ENCODE results near the gene SLC22A15. TPM values are rescaled to one million over a fixed set of nuclear protein-coding genes. Genes with fewer than 3 reads are reported as not detected.

SLC22A15 gene
- total RNA-seq, 5 donors from 2014 or later (not counting 1 experiment from before 2014, with no cell fraction given) = 0.41 to 1.3 (median 0.73) TPM

DNA sequence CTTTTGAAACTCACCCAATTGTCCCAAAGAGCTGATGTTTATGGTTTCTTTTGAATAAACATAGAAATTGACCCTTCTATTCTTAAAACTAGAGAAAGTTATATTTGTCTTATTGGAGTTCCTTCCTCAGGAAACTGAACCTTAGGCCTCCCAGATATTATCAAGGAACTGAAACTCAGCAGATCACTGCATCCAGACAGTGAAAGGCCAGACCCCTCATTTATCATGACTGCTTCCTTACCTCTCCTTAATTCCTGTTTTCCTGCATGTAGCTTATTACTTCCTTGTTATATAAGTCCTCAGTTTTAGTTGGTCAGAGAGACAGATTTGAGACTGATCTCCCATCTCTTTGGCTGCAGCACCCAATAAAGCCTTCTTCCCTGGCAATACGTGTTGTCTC, 27.5 kb downstream of the SLC22A15 start:
- peaks cover 0 to 7% of the 10 kb centered on the region in 2 experiments for H3K27me3 ChIP-seq (replicated peaks in 1 of 2; ENCODE audit: control insufficient read depth in 2 of 2, extremely low read depth in 1 of 2, insufficient read depth in 2 of 2, low read length in 1 of 2)
- peaks cover 11% of the 10 kb centered on the region in 2 experiments for H3K4me1 ChIP-seq (ENCODE audit: control insufficient read depth in 1 of 2, extremely low read depth in 1 of 2, insufficient read depth in 2 of 2, low read length in 2 of 2)
- POLR2A ChIA-PET = interaction anchor here in 1 of 2 donors (0.6 kb wide), 1 partner anchor 1661 kb away, joined by 6 read pairs; no protein-coding TSS in a partner anchor
- no peaks in the 10 kb centered on the region for H3K9me3 ChIP-seq
- Mint-ChIP-seq H3K27ac (no peak overlapping the region), H3K4me3 (no peak overlapping the region), H3K9me3 (peaks cover 5 to 11% (median 6%) of the 10 kb centered on the region in 3 donors), H3K27me3 (peaks cover 0 to 11% of the 10 kb centered on the region in 2 donors), H3K4me1 (peaks cover 15 to 18% (median 16%) of the 10 kb centered on the region in 3 donors), H3K36me3 (peaks cover 8% of the 10 kb centered on the region)
- no peak overlapping the region for H3K4me3 ChIP-seq (ENCODE audit: control insufficient read depth in 1 of 2, extremely low read depth in 1 of 2, low read length in 1 of 2)
- no peaks in the 10 kb centered on the region for H3K36me3 ChIP-seq (ENCODE audit: control insufficient read depth in 2 of 2, extremely low read depth in 1 of 2, insufficient read depth in 1 of 2, low read length in 1 of 2)
- WGBS (ENCODE audit: insufficient coverage) = no CpG with 5 or more reads among the region's 1 CpG
- no peak for ATAC-seq (replicated peaks in 1 of 4)
- DNase-seq = no peak
- no peak overlapping the region for H3K27ac ChIP-seq (ENCODE audit: low read length)
- CTCF ChIA-PET = no interaction called here

DNA sequence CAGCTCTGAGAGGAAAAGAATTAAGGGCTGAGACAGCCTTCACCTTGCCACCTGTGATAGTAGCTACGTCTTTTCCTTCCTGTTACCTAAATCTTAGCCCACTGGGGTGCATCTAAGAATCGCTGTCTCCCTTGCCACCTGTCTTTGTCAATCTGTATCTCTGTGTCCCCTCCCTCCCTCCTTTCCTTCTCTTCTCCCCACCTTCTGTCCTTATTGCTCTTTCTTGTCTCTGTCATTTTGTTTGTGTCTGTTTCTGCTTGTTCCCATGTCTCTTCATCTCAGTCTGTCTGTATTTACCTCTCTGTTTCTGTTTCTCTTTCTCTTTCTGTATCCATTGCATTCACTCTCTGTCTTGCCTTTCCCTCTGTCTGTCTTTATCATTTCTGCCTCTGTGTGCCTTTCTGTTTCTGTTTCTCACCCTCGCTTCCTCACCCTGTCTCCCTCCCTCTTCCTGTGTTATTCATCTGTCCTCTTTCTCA, 30.2 kb downstream of the SLC22A15 start:
- Histone ChIP-seq H3K27me3 (replicated peaks in 1 of 2; ENCODE audit: control insufficient read depth in 2 of 2, extremely low read depth in 1 of 2, insufficient read depth in 2 of 2, low read length in 1 of 2) (peaks cover 0 to 7% of the 10 kb centered on the region in 2 experiments), H3K27ac (ENCODE audit: low read length) (peak overlapping the region; percentile 65), H3K4me3 (ENCODE audit: control insufficient read depth in 1 of 2, extremely low read depth in 1 of 2, low read length in 1 of 2) (peak overlapping the region in 1 of 2 donors; percentile 40), H3K9me3 (no peaks in the 10 kb centered on the region), H3K4me1 (ENCODE audit: control insufficient read depth in 1 of 2, extremely low read depth in 1 of 2, insufficient read depth in 2 of 2, low read length in 2 of 2) (peaks cover 11% of the 10 kb centered on the region in 2 experiments), H3K36me3 (ENCODE audit: control insufficient read depth in 2 of 2, extremely low read depth in 1 of 2, insufficient read depth in 1 of 2, low read length in 1 of 2) (no peaks in the 10 kb centered on the region)
- H3K9me3 Mint-ChIP-seq = no peaks in the 10 kb centered on the region
- peaks cover 0 to 6% of the 10 kb centered on the region in 2 donors for H3K27me3 Mint-ChIP-seq
- DNase-seq (peak in 2 of 35 experiments; percentile 4 to 34), ATAC-seq (replicated peaks in 1 of 4) (peak; percentile 64 to 88 (median 67))
- peaks cover 2% of the 10 kb centered on the region for H3K36me3 Mint-ChIP-seq
- H3K27ac Mint-ChIP-seq = peak overlapping the region; percentile 76 to 93
- H3K4me1 Mint-ChIP-seq = peaks cover 15 to 18% (median 16%) of the 10 kb centered on the region in 3 donors
- peak overlapping the region; percentile 71 to 78 (median 72) for H3K4me3 Mint-ChIP-seq
- 0% methylated on average over 2 of the region's 3 CpGs for WGBS (ENCODE audit: insufficient coverage)
- CTCF ChIA-PET = interaction anchor here (0.9 to 1.5 kb wide), 3 partner anchors 9 to 198 kb away, joined by 3 to 4 read pairs (median 3); no protein-coding TSS in a partner anchor
- POLR2A ChIA-PET = no interaction called here

DNA sequence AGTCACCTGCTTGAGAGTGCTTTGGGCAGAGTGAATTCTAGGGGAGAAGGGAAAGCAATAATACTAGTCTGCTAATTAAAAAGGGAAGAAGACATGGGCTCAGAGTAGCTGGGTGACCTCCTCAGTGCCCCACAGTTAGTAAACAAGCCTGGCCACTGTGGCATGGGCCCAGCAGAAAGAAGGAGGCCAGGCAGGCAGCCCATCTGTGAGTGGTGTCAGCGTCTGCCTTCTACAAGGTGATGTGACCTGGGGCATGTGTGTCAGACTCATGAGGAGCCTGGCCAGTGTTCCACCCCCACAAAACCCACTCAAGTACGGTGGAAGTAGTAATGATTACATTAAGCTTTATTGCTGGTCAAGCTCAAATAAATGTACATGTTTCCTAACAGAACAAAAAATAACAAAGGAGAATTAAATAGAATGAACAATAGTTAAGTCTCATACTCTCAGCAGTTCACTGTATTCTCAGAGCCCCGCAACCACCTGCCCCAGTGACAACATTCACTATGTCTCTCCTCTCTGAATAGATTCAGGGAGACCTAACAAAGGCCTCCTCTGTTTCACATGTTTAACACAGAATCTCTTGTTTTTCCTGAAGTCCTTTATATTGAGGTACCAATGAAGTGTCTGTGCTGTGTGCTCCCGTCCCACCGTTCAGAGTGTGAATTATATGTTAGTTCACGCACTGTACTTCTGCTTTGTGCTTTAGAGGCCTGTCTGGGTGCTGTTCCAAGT, 32.5 kb downstream of the SLC22A15 start:
- Mint-ChIP-seq H3K9me3 (no peaks in the 10 kb centered on the region), H3K4me1 (peaks cover 15 to 18% (median 16%) of the 10 kb centered on the region in 3 donors), H3K36me3 (no peaks in the 10 kb centered on the region), H3K27me3 (peaks cover 0 to 2% of the 10 kb centered on the region in 2 donors), H3K4me3 (no peak overlapping the region), H3K27ac (no peak overlapping the region)
- Histone ChIP-seq H3K9me3 (no peaks in the 10 kb centered on the region), H3K36me3 (ENCODE audit: control insufficient read depth in 2 of 2, extremely low read depth in 1 of 2, insufficient read depth in 1 of 2, low read length in 1 of 2) (no peaks in the 10 kb centered on the region), H3K27ac (ENCODE audit: low read length) (no peak overlapping the region), H3K27me3 (replicated peaks in 1 of 2; ENCODE audit: control insufficient read depth in 2 of 2, extremely low read depth in 1 of 2, insufficient read depth in 2 of 2, low read length in 1 of 2) (no peaks in the 10 kb centered on the region), H3K4me3 (ENCODE audit: control insufficient read depth in 1 of 2, extremely low read depth in 1 of 2, low read length in 1 of 2) (no peak overlapping the region), H3K4me1 (ENCODE audit: control insufficient read depth in 1 of 2, extremely low read depth in 1 of 2, insufficient read depth in 2 of 2, low read length in 2 of 2) (peaks cover 11% of the 10 kb centered on the region in 2 experiments)
- no peak for DNase-seq
- 94% methylated on average over 3 of the region's 6 CpGs for WGBS (ENCODE audit: insufficient coverage)
- ChIA-PET CTCF (interaction anchor here in 1 of 2 donors (0.5 to 0.6 kb wide), 3 partner anchors 9 to 302 kb away, joined by 3 to 4 read pairs (median 3); no protein-coding TSS in a partner anchor), POLR2A (interaction anchor here (0.5 to 0.9 kb wide), 3 partner anchors 17 to 924 kb away, joined by 3 to 4 read pairs (median 4); no protein-coding TSS in a partner anchor)
- ATAC-seq (replicated peaks in 1 of 4) = no peak

DNA sequence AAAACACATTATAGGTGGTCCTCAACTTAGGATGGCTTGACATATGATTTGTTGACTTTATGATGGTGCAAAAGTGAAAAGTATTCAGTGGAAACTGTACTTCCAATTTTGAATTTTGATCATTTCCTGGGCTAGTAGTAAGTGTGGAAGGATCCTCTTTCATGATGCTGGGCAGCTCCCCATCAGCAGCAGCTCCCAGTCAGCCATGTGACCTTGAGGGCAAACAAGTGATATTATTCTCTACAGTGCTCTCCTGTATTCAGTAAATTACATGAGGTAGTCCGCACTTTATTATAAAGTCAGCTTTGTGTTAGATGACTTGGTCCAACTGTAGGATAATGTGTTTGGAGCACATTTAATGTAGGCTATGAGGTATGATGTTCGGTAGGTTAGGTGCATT, 36.4 kb downstream of the SLC22A15 start:
- DNase-seq (no peak), ATAC-seq (replicated peaks in 1 of 4) (no peak)
- Mint-ChIP-seq H3K4me1 (no peaks in the 10 kb centered on the region), H3K4me3 (no peak overlapping the region), H3K36me3 (no peaks in the 10 kb centered on the region), H3K9me3 (no peaks in the 10 kb centered on the region), H3K27ac (no peak overlapping the region), H3K27me3 (peaks cover 0 to 3% of the 10 kb centered on the region in 2 donors)
- ChIA-PET POLR2A (no interaction called here), CTCF (interaction anchor here in 1 of 2 donors (0.8 kb wide), 1 partner anchor 8 kb away, joined by 3 read pairs; no protein-coding TSS in a partner anchor)
- no peaks in the 10 kb centered on the region for H3K9me3 ChIP-seq
- no CpG with 5 or more reads among the region's 2 CpGs for WGBS (ENCODE audit: insufficient coverage)
- no peaks in the 10 kb centered on the region for H3K27me3 ChIP-seq (replicated peaks in 1 of 2; ENCODE audit: control insufficient read depth in 2 of 2, extremely low read depth in 1 of 2, insufficient read depth in 2 of 2, low read length in 1 of 2)
- no peaks in the 10 kb centered on the region for H3K36me3 ChIP-seq (ENCODE audit: control insufficient read depth in 2 of 2, extremely low read depth in 1 of 2, insufficient read depth in 1 of 2, low read length in 1 of 2)
- no peaks in the 10 kb centered on the region for H3K4me1 ChIP-seq (ENCODE audit: control insufficient read depth in 1 of 2, extremely low read depth in 1 of 2, insufficient read depth in 2 of 2, low read length in 2 of 2)
- H3K27ac ChIP-seq (ENCODE audit: low read length) = no peak overlapping the region
- no peak overlapping the region for H3K4me3 ChIP-seq (ENCODE audit: control insufficient read depth in 1 of 2, extremely low read depth in 1 of 2, low read length in 1 of 2)

DNA sequence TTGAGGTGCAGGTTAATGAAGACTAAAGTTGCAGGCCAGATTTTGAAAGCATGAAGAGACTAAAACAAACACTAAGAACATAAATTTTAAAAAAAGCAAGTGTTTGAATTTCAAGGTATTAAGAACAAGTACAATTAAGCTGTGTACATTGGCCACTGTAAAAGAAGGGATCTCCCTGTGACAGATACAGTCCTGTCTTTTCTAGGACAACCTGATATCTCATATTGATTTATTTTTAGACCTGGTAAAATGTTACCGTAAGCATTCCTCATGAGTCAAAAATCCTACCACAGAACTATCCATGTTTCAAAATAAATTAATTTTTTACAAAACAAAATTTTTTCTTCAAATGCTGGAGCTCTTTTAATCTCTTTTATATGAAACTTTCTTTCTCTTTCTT, 39.4 kb downstream of the SLC22A15 start:
- CTCF ChIA-PET = interaction anchor here in 1 of 2 donors (0.9 to 1.0 kb wide), 2 partner anchors 9 to 10 kb away, joined by 3 read pairs; no protein-coding TSS in a partner anchor
- POLR2A ChIA-PET = no interaction called here
- no peaks in the 10 kb centered on the region for H3K9me3 Mint-ChIP-seq
- no peaks in the 10 kb centered on the region for H3K9me3 ChIP-seq
- no peaks in the 10 kb centered on the region for H3K36me3 Mint-ChIP-seq
- peaks cover 0 to 2% (median 0%) of the 10 kb centered on the region in 3 donors for H3K4me1 Mint-ChIP-seq
- DNase-seq (no peak), ATAC-seq (replicated peaks in 1 of 4) (no peak)
- H3K4me3 ChIP-seq (ENCODE audit: control insufficient read depth in 1 of 2, extremely low read depth in 1 of 2, low read length in 1 of 2) = no peak overlapping the region
- no peak overlapping the region for H3K27ac ChIP-seq (ENCODE audit: low read length)
- H3K4me1 ChIP-seq (ENCODE audit: control insufficient read depth in 1 of 2, extremely low read depth in 1 of 2, insufficient read depth in 2 of 2, low read length in 2 of 2) = no peaks in the 10 kb centered on the region
- peaks cover 2 to 6% of the 10 kb centered on the region in 2 donors for H3K27me3 Mint-ChIP-seq
- H3K27ac Mint-ChIP-seq = no peak overlapping the region
- no CpG with 5 or more reads among the region's 1 CpG for WGBS (ENCODE audit: insufficient coverage)
- no peaks in the 10 kb centered on the region for H3K27me3 ChIP-seq (replicated peaks in 1 of 2; ENCODE audit: control insufficient read depth in 2 of 2, extremely low read depth in 1 of 2, insufficient read depth in 2 of 2, low read length in 1 of 2)
- no peak overlapping the region for H3K4me3 Mint-ChIP-seq
- no peaks in the 10 kb centered on the region for H3K36me3 ChIP-seq (ENCODE audit: control insufficient read depth in 2 of 2, extremely low read depth in 1 of 2, insufficient read depth in 1 of 2, low read length in 1 of 2)

DNA sequence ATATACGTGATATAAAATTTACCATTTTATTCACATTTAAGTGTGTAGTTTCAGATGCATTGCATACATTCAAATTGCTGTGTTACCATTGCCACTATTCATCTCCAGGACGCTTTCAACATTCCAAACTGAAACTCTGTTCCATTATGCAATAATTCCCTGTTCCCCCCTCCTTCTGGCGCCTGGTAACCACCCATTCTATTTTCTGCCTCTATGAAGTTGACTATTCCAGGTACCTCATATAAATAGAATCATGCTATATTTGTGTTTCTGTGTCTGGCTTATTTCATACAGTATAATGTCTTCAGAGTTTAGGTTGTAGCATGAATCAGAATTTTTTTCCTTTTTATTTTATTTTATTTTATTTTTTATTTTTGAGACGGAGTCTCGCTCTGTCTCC, 41.7 kb downstream of the SLC22A15 start:
- Histone ChIP-seq H3K9me3 (no peaks in the 10 kb centered on the region), H3K27ac (ENCODE audit: low read length) (no peak overlapping the region), H3K4me3 (ENCODE audit: control insufficient read depth in 1 of 2, extremely low read depth in 1 of 2, low read length in 1 of 2) (no peak overlapping the region), H3K4me1 (ENCODE audit: control insufficient read depth in 1 of 2, extremely low read depth in 1 of 2, insufficient read depth in 2 of 2, low read length in 2 of 2) (no peaks in the 10 kb centered on the region), H3K27me3 (replicated peaks in 1 of 2; ENCODE audit: control insufficient read depth in 2 of 2, extremely low read depth in 1 of 2, insufficient read depth in 2 of 2, low read length in 1 of 2) (no peaks in the 10 kb centered on the region), H3K36me3 (ENCODE audit: control insufficient read depth in 2 of 2, extremely low read depth in 1 of 2, insufficient read depth in 1 of 2, low read length in 1 of 2) (no peaks in the 10 kb centered on the region)
- Mint-ChIP-seq H3K27ac (no peak overlapping the region), H3K4me1 (peaks cover 0 to 2% (median 0%) of the 10 kb centered on the region in 3 donors), H3K9me3 (no peaks in the 10 kb centered on the region), H3K27me3 (peaks cover 2 to 6% of the 10 kb centered on the region in 2 donors), H3K36me3 (no peaks in the 10 kb centered on the region), H3K4me3 (no peak overlapping the region)
- ATAC-seq (replicated peaks in 1 of 4) (no peak), DNase-seq (no peak)
- ChIA-PET POLR2A (no interaction called here), CTCF (interaction anchor here in 1 of 2 donors (0.6 kb wide), 1 partner anchor 155 kb away, joined by 3 read pairs; no protein-coding TSS in a partner anchor)
- 40% methylated on average over 1 of the region's 5 CpGs for WGBS (ENCODE audit: insufficient coverage)

All from T-cell (primary cell).